ENCODE measurements around the gene GAR1. TPM values are rescaled to one million over a fixed set of nuclear protein-coding genes. Genes with fewer than 3 reads are reported as not detected.
"Not testable (repeated sequence)": the region's sequence is repeated elsewhere in the genome, so short reads cannot be mapped to it uniquely, and the experiment has no call there.

The GAR1 gene
- total and polyA plus RNA-seq, 9 donors: 3.9 to 43.9 (median 34.9) TPM

DNA sequence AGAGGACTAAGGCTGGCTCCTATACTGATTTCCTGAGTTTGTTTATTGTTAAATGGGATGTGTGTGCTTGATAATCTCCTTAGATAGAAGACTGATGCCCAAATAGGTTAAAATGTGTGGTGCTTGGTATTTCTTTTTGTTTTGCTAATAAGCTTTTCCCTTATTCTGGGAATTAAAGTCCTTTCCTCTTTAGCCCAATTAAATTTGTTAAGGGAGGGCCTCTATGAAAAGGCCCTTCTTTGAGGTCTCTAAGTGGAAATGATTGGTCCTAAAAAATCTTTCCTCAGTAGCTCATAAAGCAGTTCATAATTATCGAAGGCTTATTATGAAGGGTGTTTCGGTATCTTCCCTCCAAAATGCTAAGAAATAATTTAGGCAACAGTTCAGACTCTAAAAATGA, 12.1 kb downstream of the GAR1 start, which contains the start of gene RRH:
RRH (plus strand) TSS at position 301 of the 400 bp plus-strand sequence; CDS start at position 357, 56 bp downstream.
- no CpG with 5 or more reads among the region's 2 CpGs for WGBS (ENCODE audit: insufficient coverage)
- no peak within 1 kb of the TSS for H3K27ac ChIP-seq (ENCODE audit: low read length)
- DNase-seq: no peak
- no peaks in the 10 kb centered on the region for H3K4me1 ChIP-seq (ENCODE audit: control insufficient read depth, insufficient read depth, low read length)
- H3K36me3 ChIP-seq (ENCODE audit: control insufficient read depth, insufficient read depth, low read length): peaks cover 3% of the 10 kb centered on the region
- no peaks in the 10 kb centered on the region for H3K9me3 ChIP-seq (replicated peaks; ENCODE audit: control insufficient read depth, low read depth, low read length)
- no peak within 1 kb of the TSS for H3K4me3 ChIP-seq (ENCODE audit: low read length)
- H3K27me3 ChIP-seq (ENCODE audit: control insufficient read depth, insufficient read depth, low read length): no peaks in the 10 kb centered on the region

DNA sequence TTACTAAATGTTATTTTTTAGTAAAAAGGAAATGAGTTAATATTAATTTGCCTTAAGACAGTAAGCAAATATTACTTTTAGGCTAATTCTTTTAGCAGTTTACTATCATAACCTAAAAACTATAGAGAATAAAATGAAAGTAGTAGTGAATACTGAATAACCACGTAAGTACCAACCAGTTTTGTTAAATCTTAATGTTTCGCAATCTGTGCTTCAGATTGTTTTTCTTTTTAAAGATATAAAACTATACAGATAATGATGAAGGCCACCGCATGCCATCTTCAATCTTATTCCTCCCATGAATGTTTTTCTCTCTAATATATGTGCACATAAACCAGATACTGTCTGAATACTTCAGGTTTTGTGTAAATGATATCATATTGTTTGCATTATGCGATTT, 18.2 kb downstream of the GAR1 start:
- no peak for DNase-seq
- WGBS (ENCODE audit: insufficient coverage): no CpG with 5 or more reads among the region's 4 CpGs
- H3K36me3 ChIP-seq (ENCODE audit: control insufficient read depth, insufficient read depth, low read length): no peaks in the 10 kb centered on the region
- H3K4me3 ChIP-seq (ENCODE audit: low read length): no peak overlapping the region
- H3K27me3 ChIP-seq (ENCODE audit: control insufficient read depth, insufficient read depth, low read length): no peaks in the 10 kb centered on the region
- no peak overlapping the region for H3K27ac ChIP-seq (ENCODE audit: low read length)
- H3K4me1 ChIP-seq (ENCODE audit: control insufficient read depth, insufficient read depth, low read length): no peaks in the 10 kb centered on the region
- no peaks in the 10 kb centered on the region for H3K9me3 ChIP-seq (replicated peaks; ENCODE audit: control insufficient read depth, low read depth, low read length)

DNA sequence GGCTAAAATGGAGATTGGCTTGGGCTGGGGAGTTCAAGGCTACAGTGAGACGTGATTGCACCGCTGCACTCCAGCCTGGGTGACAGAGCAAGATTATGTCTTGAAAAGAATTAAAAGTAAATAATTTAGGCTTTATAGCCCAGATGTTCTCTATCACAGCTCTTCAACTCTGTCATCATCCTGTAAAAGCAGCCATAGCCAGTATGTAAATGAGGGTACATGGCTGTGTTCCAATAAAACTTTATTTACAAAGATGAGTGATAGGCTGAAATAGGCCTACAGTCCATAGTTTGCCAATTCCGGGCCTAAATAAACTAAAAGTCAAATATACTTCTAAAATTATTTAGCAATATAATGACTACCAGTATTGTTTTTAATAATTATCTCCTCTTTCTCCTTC, 21.4 kb downstream of the GAR1 start:
- no peaks in the 10 kb centered on the region for H3K4me1 ChIP-seq (ENCODE audit: control insufficient read depth, insufficient read depth, low read length)

DNA sequence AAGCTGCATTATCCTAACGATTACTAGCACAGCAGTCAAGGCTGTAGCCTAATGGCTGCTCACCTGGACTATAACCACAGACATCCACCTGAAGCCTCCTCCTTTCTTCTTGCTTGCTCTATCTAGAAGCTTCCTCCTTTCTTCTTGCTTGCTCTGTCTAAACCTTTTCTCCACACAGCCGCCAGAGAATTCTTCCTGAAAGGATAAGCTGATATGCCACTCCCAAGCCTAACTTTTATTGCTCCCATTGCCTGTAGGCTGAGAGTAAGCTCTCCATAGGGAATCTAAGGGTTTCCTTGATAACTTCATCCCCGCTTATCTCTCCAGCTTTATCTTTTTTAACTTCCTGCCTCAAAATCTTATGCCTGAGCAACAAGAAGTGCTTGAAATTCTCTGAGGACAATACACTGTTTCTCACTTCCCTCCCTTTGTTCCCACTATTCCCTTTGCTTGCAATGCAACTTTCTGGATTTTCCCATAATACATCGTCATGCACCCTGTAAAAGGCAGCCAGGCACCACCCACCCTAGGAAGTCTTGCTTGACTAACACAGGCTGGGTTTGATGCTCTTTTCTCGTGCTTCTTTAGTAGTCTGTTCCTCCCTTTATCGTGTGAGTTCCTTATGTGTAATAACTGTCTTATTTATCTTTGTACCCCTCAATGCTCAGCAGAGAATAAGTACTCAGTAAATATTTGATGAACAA, 31.0 kb downstream of the GAR1 start:
- no peaks in the 10 kb centered on the region for H3K9me3 ChIP-seq (replicated peaks; ENCODE audit: control insufficient read depth, low read depth, low read length)
- no peak overlapping the region for H3K4me3 ChIP-seq (ENCODE audit: low read length)
- no peaks in the 10 kb centered on the region for H3K4me1 ChIP-seq (ENCODE audit: control insufficient read depth, insufficient read depth, low read length)
- H3K27me3 ChIP-seq (ENCODE audit: control insufficient read depth, insufficient read depth, low read length): no peaks in the 10 kb centered on the region
- no peak for DNase-seq
- H3K36me3 ChIP-seq (ENCODE audit: control insufficient read depth, insufficient read depth, low read length): no peaks in the 10 kb centered on the region
- 48% methylated on average over 2 of the region's 6 CpGs for WGBS (ENCODE audit: insufficient coverage)
- H3K27ac ChIP-seq (ENCODE audit: low read length): no peak overlapping the region

More for the DNA sequence above, 21.4 kb downstream of the GAR1 start:
- H3K4me3 ChIP-seq (ENCODE audit: low read length): no peak overlapping the region
- H3K27me3 ChIP-seq (ENCODE audit: control insufficient read depth, insufficient read depth, low read length): no peaks in the 10 kb centered on the region
- H3K36me3 ChIP-seq (ENCODE audit: control insufficient read depth, insufficient read depth, low read length): no peaks in the 10 kb centered on the region
- WGBS (ENCODE audit: insufficient coverage): no CpG with 5 or more reads among the region's 3 CpGs
- no peak overlapping the region for H3K27ac ChIP-seq (ENCODE audit: low read length)
- no peak for DNase-seq
- no peaks in the 10 kb centered on the region for H3K9me3 ChIP-seq (replicated peaks; ENCODE audit: control insufficient read depth, low read depth, low read length)

DNA sequence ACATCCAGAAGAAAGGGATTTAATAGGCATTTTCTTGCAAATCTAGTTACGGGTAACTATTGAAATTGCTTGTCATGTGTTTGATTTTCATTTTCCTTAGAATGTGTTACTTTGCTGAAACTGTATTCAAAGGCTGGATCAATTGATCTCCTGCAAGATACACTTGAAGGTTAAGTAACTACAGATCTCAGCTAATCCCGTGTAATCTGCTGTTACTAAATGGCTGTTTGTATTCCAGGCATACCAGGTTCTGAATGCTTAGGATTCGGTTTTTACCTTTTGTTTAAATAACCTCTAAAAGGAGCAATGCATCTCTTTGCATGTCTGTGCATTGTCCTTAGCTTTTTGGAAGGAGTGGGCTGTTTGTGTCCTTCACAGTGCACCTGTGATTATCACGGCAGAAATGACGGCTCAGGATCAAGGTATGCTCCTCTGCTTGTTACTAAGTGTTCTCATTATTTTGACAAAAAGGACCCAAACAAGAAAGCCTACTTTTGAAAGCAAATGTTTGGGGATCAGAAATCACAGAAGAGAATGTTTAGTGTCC, 32.4 kb downstream of the GAR1 start, which contains the start of gene LRIT3:
LRIT3 (plus strand) TSS at position 212 of the 547 bp plus-strand sequence; CDS start at position 307, 95 bp downstream.
- no peaks in the 10 kb centered on the region for H3K36me3 ChIP-seq (ENCODE audit: control insufficient read depth, insufficient read depth, low read length)
- H3K27me3 ChIP-seq (ENCODE audit: control insufficient read depth, insufficient read depth, low read length): no peaks in the 10 kb centered on the region
- no peaks in the 10 kb centered on the region for H3K9me3 ChIP-seq (replicated peaks; ENCODE audit: control insufficient read depth, low read depth, low read length)
- H3K27ac ChIP-seq (ENCODE audit: low read length): no peak within 1 kb of the TSS
- no peaks in the 10 kb centered on the region for H3K4me1 ChIP-seq (ENCODE audit: control insufficient read depth, insufficient read depth, low read length)
- no CpG with 5 or more reads among the region's 5 CpGs for WGBS (ENCODE audit: insufficient coverage)
- no peak for DNase-seq
- H3K4me3 ChIP-seq (ENCODE audit: low read length): no peak within 1 kb of the TSS

DNA sequence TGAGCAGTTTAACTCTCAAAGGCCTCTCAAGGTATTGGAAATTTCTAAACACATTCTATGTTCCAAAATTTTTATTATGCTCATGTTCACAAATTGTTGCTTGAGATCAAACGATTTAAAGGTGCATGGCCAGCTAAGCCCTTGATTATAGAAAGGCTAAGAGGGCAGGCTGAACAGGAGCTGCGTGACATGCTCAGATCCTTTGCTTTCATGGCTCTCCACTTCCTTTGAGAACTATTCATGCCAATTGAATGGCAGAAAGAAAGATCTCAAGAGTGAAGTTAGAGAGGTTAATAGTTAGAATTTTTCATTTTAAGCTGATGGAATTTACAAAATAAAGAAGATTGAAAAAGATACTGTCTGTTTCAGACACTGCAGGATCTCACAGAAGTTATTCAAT, 32.9 kb downstream of the GAR1 start:
- no peaks in the 10 kb centered on the region for H3K9me3 ChIP-seq (replicated peaks; ENCODE audit: control insufficient read depth, low read depth, low read length)
- WGBS (ENCODE audit: insufficient coverage): no CpG with 5 or more reads among the region's 2 CpGs
- H3K27me3 ChIP-seq (ENCODE audit: control insufficient read depth, insufficient read depth, low read length): no peaks in the 10 kb centered on the region
- H3K27ac ChIP-seq (ENCODE audit: low read length): no peak overlapping the region
- no peaks in the 10 kb centered on the region for H3K36me3 ChIP-seq (ENCODE audit: control insufficient read depth, insufficient read depth, low read length)
- H3K4me1 ChIP-seq (ENCODE audit: control insufficient read depth, insufficient read depth, low read length): no peaks in the 10 kb centered on the region
- H3K4me3 ChIP-seq (ENCODE audit: low read length): no peak overlapping the region
- DNase-seq: no peak

DNA sequence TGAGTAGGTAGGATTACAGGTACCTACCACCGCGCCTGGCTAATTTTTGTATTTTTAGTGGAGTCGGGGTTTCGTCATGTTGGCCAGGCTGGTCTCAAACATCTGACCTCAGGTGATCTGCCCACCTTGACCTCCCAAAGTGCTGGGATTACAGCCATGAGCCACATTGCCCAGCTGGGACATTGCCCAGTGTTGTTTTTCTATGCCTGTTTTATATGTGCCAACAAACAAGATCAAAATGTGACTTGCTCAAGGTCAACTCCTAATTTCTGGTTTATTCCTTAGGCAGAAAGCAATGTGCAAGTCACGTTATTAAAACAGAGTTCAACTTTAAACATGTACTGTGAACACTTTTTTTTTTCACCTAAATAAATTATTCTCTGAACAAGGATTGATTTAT, 35.0 kb downstream of the GAR1 start:
- DNase-seq: no peak
- no peaks in the 10 kb centered on the region for H3K36me3 ChIP-seq (ENCODE audit: control insufficient read depth, insufficient read depth, low read length)
- H3K4me3 ChIP-seq (ENCODE audit: low read length): no peak overlapping the region
- H3K27me3 ChIP-seq (ENCODE audit: control insufficient read depth, insufficient read depth, low read length): no peaks in the 10 kb centered on the region
- H3K4me1 ChIP-seq (ENCODE audit: control insufficient read depth, insufficient read depth, low read length): no peaks in the 10 kb centered on the region
- no peaks in the 10 kb centered on the region for H3K9me3 ChIP-seq (replicated peaks; ENCODE audit: control insufficient read depth, low read depth, low read length)
- 80% methylated on average over 1 of the region's 5 CpGs for whole genome bisulfite sequencing (ENCODE audit: insufficient coverage)
- H3K27ac ChIP-seq (ENCODE audit: low read length): no peak overlapping the region

DNA sequence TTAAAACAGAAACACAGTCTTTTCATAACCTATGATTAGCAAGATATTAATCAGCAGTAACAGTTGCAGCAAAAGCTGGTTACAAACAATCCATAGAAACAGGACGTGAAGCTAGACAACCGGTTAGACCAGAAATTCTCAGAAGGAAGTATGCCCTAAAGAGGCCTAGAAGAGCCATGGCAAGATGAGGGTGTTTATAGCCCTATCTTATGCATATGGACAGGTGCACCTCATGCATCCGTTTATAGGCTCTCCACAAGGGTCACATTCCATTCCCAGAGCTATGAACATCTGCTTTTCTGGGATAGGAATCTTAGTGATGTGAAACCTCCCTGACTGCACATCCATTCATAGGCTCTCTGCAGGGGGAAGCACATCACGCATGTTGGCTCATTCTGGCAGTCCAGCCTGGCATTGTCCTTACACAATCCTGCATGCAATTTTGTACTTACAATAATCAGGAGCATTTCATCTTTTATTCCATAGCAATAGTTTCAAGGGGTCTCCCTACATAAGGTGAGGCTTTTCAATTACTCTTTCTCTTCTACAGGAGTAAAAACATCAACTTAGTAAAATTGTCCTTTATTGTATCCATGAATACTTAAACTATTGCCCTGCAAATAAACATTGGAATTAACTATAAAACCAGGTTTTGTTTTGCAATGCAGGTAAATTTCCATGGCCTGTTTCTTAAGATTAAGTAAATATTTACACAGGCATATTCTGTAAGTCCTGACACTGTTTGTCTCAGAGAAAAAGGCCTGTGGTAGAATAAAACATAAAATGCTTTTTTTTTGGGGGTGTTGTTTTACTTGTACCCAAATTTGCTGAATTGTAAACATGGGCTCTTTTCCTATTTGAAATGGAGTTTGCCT, 44.1 kb downstream of the GAR1 start:
- H3K27me3 ChIP-seq (ENCODE audit: control insufficient read depth, insufficient read depth, low read length); H3K4me3 ChIP-seq (ENCODE audit: low read length); H3K4me1 ChIP-seq (ENCODE audit: control insufficient read depth, insufficient read depth, low read length); DNase-seq; H3K9me3 ChIP-seq (replicated peaks; ENCODE audit: control insufficient read depth, low read depth, low read length); H3K27ac ChIP-seq (ENCODE audit: low read length); H3K36me3 ChIP-seq (ENCODE audit: control insufficient read depth, insufficient read depth, low read length): not testable (repeated sequence)
- 100% methylated on average over 1 of the region's 4 CpGs for WGBS (ENCODE audit: insufficient coverage)

DNA sequence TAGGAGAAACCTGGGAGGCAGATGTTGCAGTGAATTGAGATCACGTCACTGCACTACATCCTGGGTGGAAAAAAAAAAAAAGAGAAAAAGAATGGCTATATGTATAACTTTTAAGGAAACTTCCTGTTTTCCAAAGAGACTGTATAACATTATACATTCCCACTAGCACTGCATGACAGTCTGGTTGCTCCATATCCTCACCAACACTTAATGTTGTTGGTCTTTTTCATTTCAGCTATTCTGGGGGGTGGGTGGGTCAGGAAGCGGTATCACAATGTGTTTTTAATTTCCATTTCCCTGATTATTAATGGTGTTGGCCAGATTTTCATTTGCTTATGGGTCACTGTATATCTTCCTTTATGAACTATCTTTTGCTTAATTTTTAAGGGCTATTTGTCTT, 45.7 kb downstream of the GAR1 start:
- H3K4me1 ChIP-seq (ENCODE audit: control insufficient read depth, insufficient read depth, low read length): no peaks in the 10 kb centered on the region
- H3K27ac ChIP-seq (ENCODE audit: low read length): no peak overlapping the region
- H3K4me3 ChIP-seq (ENCODE audit: low read length): no peak overlapping the region
- no peaks in the 10 kb centered on the region for H3K27me3 ChIP-seq (ENCODE audit: control insufficient read depth, insufficient read depth, low read length)
- H3K9me3 ChIP-seq (replicated peaks; ENCODE audit: control insufficient read depth, low read depth, low read length): peaks cover 7% of the 10 kb centered on the region
- no peak for DNase-seq
- no peaks in the 10 kb centered on the region for H3K36me3 ChIP-seq (ENCODE audit: control insufficient read depth, insufficient read depth, low read length)
- no CpG with 5 or more reads among the region's 2 CpGs for whole genome bisulfite sequencing (ENCODE audit: insufficient coverage)

DNA sequence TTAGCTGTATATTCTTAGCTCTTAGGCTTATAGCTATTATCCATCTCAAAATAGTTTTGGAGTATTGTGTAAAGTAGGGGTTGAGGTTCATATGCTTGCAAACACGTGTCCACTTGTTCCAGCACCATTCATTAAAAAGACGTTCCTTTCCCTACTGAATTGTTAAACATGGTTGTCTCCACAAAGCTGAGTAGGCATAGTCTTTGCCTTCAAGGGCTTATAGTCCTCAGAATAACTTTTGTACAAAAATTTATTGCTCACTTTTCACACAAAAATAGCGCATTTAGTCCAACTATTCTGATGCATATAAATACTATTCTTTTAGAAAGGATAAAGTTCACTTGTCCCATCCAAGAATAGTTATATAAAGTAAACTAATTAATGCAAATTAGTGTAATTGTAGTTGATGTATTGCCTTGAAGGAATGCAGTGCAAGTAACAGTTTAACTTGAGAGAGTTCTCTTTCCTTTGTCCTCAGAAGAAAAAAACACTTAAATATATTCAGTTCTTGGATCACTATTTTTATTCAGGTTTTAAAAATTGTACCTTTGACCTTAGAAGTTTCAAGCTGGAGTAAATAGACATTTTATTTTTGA, 46.5 kb downstream of the GAR1 start:
- Histone ChIP-seq H3K27ac (ENCODE audit: low read length) (no peak overlapping the region), H3K4me1 (ENCODE audit: control insufficient read depth, insufficient read depth, low read length) (no peaks in the 10 kb centered on the region), H3K4me3 (ENCODE audit: low read length) (no peak overlapping the region), H3K9me3 (replicated peaks; ENCODE audit: control insufficient read depth, low read depth, low read length) (peaks cover 7% of the 10 kb centered on the region), H3K36me3 (ENCODE audit: control insufficient read depth, insufficient read depth, low read length) (no peaks in the 10 kb centered on the region), H3K27me3 (ENCODE audit: control insufficient read depth, insufficient read depth, low read length) (no peaks in the 10 kb centered on the region)
- DNase-seq: no peak
- 60% methylated on average over 1 of the region's 3 CpGs for WGBS (ENCODE audit: insufficient coverage)

Data from muscle of leg (tissue), 11 donors.